ENCODE data around the gene BCAS3.
"Not testable (repeated sequence)": the region's sequence is repeated elsewhere in the genome, so short reads cannot be mapped to it uniquely, and the experiment has no call there.

BCAS3 gene

DNA sequence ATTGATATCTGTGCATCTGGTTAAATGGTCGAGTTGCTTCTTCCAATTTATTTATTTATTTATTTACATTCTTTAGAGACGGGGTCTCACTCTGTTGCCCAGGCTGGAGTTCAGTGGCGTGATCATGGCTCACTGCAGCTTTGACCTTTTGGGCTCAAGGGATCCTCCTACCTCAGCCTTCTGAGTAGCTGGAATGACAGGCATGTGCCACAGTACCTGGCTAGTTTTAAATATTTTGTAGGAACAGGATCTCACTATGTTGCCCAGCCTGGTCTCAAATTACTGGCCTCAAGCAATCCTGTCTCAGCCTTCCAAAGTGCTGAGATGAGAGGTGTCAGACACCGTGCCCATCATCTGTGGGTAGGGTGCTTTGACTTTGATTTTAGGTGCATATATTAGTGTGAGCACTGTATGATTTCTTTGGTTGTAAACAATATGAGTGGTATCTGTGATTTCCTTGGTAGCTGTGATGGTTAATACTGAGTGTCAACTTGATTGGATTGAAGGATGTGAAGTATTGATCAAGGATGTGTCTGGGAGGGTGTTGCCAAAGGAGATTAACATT, 90.2 kb downstream of the BCAS3 start:
- no peak overlapping the region for H3K4me3 ChIP-seq (ENCODE audit: control insufficient read depth, low read depth, low read length)
- DNase-seq (ENCODE audit: low read depth): no peak
- TF ChIP-seq, protein P1, sequence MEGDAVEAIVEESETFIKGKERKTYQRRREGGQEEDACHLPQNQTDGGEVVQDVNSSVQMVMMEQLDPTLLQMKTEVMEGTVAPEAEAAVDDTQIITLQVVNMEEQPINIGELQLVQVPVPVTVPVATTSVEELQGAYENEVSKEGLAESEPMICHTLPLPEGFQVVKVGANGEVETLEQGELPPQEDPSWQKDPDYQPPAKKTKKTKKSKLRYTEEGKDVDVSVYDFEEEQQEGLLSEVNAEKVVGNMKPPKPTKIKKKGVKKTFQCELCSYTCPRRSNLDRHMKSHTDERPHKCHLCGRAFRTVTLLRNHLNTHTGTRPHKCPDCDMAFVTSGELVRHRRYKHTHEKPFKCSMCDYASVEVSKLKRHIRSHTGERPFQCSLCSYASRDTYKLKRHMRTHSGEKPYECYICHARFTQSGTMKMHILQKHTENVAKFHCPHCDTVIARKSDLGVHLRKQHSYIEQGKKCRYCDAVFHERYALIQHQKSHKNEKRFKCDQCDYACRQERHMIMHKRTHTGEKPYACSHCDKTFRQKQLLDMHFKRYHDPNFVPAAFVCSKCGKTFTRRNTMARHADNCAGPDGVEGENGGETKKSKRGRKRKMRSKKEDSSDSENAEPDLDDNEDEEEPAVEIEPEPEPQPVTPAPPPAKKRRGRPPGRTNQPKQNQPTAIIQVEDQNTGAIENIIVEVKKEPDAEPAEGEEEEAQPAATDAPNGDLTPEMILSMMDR (IDR thresholded peaks at IDR 0.05; ENCODE audit: control insufficient read depth, insufficient read depth, low read depth, low read length, missing control alignments): no peak

DNA sequence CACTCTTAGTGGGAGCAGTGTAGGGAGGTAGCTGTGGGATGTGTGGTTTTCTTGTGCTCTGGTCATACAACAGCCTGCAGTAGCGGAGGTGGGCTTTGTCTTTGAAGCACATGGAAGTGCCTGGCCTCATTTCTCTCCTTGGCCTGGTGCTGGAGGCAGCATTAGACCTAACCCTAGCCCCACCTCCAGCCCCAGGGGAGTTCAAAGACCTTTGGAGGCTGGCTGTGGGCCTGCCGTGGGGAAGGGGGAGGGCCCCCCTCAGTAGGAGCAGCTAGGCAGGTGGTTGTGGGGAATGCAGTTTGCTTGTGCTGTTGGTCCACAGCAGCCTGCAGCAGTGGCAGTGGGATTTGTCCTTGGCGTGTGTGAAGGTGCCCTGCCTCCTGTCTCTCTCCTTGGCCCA, 91.7 kb downstream of the BCAS3 start:
- TF ChIP-seq, protein P1 (IDR thresholded peaks at IDR 0.05; ENCODE audit: control insufficient read depth, insufficient read depth, low read depth, low read length, missing control alignments): no peak
- no peak for DNase-seq (ENCODE audit: low read depth)
- no peak overlapping the region for H3K4me3 ChIP-seq (ENCODE audit: control insufficient read depth, low read depth, low read length)

DNA sequence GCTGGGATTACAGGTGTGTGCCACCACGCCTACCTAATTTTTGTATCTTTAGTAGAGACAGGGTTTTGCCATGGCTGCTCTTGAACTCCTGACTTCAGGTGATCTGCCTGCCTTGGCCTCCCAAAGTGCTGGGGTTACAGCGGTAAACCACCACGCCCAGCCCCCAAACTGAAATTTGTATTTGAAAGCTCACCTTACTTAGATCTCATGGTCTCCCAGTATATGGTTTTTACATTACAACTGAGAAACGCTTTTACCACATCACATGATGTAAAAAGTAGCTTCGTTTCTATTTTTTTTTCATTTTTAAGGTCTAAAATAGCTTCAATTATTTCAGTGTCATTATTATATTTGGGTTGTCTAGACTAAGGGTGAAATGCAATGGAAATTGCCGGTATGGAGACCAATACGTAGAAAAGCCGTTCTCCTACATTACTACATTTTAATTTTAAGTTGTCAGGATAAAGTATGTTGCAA, 93.3 kb downstream of the BCAS3 start:
- DNase-seq (ENCODE audit: low read depth): no peak
- TF ChIP-seq, protein P1 (IDR thresholded peaks at IDR 0.05; ENCODE audit: control insufficient read depth, insufficient read depth, low read depth, low read length, missing control alignments): no peak
- H3K4me3 ChIP-seq (ENCODE audit: control insufficient read depth, low read depth, low read length): no peak overlapping the region

DNA sequence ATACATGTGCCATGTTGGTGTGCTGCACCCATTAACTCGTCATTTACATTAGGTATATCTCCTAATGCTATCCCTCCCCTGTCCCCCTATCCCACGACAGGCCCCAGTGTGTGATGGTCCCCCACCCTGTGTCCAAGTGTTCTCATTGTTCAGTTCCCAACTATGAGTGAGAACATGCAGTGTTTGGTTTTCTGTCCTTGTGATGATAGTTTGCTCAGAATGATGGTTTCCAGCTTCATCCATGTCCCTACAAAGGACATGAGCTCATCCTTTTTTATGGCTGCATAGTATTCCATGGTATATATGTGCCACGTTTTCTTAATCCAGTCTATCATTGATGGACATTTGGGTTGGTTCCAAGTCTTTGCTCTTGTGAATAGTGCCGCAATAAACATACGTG, 94.0 kb downstream of the BCAS3 start:
- H3K4me3 ChIP-seq (ENCODE audit: control insufficient read depth, low read depth, low read length); DNase-seq (ENCODE audit: low read depth): not testable (repeated sequence)

DNA sequence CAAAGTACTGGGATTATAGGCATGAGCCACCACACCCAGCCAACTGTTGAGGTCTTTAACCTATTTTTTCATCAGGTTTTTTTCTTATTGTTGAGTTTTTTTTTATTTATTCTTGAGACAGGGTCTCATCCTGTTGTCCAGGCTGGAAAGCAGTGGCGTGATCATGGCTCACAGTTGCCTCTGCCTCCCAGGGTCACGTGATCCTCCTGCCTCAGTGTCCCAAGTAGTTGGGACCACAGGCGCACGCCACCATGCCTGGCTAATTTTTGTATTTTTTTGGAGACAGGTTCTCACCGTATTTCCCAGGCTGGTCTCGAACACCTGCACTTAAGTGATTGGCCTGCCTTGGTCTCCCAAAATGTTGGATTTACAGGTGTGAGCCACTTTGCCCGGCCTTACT, 95.9 kb downstream of the BCAS3 start:
- no peak overlapping the region for H3K4me3 ChIP-seq (ENCODE audit: control insufficient read depth, low read depth, low read length)
- TF ChIP-seq, protein P1 (IDR thresholded peaks at IDR 0.05; ENCODE audit: control insufficient read depth, insufficient read depth, low read depth, low read length, missing control alignments): no peak
- no peak for DNase-seq (ENCODE audit: low read depth)

DNA sequence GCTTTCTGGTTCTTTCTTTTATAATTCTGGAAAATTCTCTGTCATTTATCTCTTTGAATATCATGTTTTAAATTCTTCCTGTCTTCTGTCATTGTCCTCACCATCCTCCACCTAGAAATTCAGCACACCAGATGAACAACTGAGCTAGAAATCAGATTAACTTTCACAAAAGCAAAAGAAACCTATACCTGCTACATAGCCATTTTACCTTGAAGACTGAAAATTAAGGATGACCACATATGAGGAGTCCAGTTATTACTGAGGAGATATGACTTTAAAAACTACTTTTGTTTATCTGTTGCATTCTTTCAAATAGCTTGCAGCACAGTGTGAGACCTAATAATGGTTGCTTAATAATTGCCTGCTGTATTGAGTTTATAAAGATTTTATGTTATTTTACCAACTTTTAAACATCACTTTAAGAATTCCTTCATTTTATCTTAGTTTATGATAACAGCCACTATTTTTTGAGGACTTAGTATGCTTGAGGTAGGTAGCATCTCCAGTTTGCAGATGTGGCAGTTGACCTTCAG, 104.3 kb downstream of the BCAS3 start:
- TF ChIP-seq, protein P1 (IDR thresholded peaks at IDR 0.05; ENCODE audit: control insufficient read depth, insufficient read depth, low read depth, low read length, missing control alignments): no peak
- DNase-seq (ENCODE audit: low read depth): no peak
- no peak overlapping the region for H3K4me3 ChIP-seq (ENCODE audit: control insufficient read depth, low read depth, low read length)

DNA sequence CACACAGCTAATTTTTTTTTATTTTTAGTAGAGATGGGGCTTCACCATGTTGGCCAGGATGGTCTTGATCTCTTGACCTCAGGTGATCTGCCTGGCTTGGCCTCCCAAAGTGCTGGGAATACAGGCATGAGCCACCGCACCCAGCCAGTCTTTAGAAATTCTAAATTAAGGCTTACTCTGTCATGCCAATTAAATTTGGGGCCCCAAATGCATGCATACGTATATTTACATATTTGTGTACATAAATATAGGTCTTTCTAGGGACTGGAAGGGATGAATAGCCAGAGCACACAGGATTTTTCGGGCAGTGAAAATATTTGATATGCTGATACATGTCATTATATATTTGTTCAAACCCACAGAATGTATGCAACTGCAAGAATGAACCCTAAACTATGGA, 105.1 kb downstream of the BCAS3 start:
- no peak overlapping the region for H3K4me3 ChIP-seq (ENCODE audit: control insufficient read depth, low read depth, low read length)
- TF ChIP-seq, protein P1 (IDR thresholded peaks at IDR 0.05; ENCODE audit: control insufficient read depth, insufficient read depth, low read depth, low read length, missing control alignments): no peak
- no peak for DNase-seq (ENCODE audit: low read depth)
